HCEC 1CT (cell line): ENCODE results near the gene CD163.
"Not testable (repeated sequence)": the region's sequence is repeated elsewhere in the genome, so short reads cannot be mapped to it uniquely, and the experiment has no call there.

Experiments
- DNase-seq: peaks from one replicate; pipeline ENCODE4 v3.0.0-alpha.2; 2017

Gene CD163

GRCh38 chr12:7503686-7504415 lies at the start of gene CD163:
Gene CD163, minus strand, starts transcription at chr12:7503777. Its CDS starts 87 bp downstream, at chr12:7503690.
- no peak for DNase-seq

GRCh38 chr12:7542813-7543212 lies 39.2 kb upstream of the CD163 start:
- peak; percentile 63 for DNase-seq

DNA sequence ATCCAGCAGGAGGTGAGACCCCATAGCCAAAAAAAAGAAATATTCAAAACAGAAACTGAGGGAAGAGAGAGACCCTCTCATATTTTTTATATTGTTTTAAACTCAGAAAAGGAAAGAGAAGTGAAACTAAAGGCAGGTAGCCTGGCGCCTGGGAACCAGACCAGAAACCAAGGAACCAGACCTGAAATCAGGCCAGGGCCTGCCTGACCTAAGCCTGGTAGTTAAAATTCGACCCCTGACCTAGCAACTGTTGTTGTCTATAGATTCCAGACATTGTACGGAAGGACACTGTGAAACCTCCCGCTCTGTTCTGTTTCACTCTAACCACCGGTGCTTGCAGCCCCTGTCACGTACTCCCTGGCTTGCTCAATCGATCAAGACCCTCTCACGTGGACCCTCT lies 38.5 kb upstream of the CD163 start:
- DNase-seq = no peak

GRCh38 chr12:7514416-7514815 lies 10.8 kb upstream of the CD163 start:
- DNase-seq = no peak

DNA sequence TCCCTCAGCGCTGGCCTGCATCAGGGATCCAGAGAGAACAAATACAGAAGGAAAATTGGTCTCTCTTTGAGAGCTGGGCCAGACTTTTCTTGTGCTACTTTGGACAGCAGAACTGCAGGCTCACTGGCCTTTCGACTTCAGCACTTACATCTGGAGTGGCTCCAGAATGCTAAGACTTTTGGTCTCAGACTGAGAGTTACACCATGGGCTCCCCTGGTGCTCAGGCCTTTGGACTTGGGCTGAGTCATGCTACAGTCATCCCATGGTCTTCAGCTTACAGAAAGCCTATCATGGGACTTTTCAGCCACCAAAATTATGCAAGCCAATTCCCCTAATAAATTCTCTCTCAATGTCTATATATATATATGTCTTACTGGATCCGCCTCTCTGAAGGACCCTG lies 9.0 kb upstream of the CD163 start:
- peak; percentile 97 for DNase-seq

- not testable (repeated sequence) for DNase-seq
Measured at GRCh38 chr12:7509793-7510470, 6.4 kb upstream of the CD163 start.

DNA sequence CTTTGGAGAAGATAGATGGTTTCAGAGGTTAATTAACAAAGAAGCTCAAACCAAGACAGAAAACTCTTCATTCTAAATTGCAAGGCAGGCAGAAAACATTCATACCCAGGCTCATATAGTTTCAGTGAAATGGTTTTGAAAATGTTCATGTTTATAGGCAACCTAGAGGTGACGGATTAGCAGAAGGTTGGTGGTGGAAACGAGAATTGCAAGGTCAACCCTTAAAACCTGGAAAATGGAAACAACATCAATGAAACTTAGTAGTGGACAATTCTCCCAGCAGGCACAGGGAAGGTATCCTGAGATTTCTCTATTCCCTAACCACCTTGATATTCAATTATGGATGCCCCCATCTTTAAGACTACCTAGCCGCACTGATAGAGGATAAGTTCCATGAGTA lies 965 bp downstream of the CD163 start:
- DNase-seq = no peak

DNA sequence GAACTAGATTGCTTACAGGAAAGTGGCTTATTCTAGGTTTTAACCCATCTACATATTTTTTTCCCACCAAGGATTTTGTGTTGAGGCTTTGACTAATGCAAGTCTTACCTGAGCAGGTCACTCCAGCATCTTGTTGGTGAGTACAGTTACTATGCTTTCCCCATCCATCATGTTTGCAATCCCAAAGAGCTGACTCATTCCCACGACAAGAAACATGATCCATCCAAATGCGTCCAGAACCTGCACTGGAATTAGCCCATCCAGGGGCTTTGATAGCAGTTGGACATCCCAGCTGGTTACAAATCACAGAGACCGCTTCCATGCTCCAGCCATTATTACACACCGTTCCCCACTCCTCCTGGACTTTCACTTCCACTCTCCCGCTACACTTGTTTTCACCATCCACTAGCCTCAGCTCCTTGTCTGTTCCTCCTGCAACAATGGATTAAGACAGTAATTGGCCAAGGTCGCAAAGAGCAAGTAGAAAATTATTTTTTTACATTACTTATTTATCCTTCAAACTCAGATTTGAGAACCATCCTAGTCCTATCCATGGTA lies 2.5 kb downstream of the CD163 start:
- DNase-seq = peak; percentile 65

DNA sequence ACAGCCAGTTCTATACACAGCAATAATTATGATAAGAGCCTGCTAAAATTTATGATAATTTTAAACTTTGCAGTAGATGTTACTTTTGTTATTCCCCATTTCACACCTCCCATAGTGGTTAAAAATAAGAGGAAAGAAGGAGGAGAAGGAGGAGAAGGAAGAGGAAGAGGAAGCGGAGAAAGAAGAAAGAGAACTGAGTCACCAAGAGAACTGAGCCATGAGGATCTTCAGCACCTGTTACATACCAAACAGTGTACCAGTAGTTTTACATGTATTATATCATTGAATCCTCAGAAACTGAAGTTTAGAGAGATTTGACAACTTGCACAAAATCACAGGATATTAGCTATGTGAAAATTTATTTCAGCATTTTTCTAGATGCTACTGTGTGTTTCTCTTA lies 3.9 kb downstream of the CD163 start:
- DNase-seq = no peak

- DNase-seq = peak; percentile 94
Measured at GRCh38 chr12:7498809-7499208, 4.8 kb downstream of the CD163 start.

- peak; percentile 63 for DNase-seq
Measured at GRCh38 chr12:7497661-7498060, 5.9 kb downstream of the CD163 start.

DNA sequence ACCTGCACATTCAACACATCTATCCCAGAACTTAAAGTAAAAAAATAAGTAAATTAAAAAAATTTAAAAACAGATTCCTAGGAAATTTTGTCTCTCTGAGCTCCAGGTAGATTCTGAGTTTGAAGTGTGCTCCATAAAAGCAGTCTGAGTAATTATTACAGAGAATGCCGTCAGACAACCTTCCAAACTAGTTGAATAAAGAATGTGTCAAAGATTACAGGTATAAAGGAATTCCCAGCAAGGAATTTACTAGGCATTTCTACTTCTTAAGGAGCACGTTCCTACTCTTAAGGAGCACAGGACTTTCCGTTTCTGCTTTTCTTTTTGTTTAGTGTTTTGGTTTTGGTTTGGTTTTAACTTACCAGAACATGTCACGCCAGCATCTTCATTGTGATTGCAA lies 7.1 kb downstream of the CD163 start:
- no peak for DNase-seq

GRCh38 chr12:7495136-7495535 lies 8.4 kb downstream of the CD163 start:
- DNase-seq = no peak

GRCh38 chr12:7493006-7493405 lies 10.6 kb downstream of the CD163 start:
- no peak for DNase-seq

DNA sequence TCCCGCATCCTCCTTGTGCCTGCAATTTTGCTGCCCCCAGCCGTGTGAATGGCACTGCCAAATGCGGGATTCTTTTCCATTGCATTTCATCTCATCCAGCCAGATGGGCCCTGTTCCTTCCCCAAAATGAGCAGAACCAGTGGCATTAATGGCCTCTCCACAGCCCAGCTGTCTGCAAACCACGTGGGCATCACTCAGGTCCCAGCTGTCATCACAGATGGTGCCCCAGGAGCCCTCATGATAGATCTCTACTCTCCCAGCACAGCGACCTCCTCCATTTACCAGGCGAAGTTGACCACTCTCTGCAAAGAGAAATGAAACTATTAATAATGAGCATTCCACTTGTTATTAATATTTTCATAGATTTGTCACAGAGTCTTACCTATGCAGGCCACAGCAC lies 17.1 kb downstream of the CD163 start:
- no peak for DNase-seq

DNA sequence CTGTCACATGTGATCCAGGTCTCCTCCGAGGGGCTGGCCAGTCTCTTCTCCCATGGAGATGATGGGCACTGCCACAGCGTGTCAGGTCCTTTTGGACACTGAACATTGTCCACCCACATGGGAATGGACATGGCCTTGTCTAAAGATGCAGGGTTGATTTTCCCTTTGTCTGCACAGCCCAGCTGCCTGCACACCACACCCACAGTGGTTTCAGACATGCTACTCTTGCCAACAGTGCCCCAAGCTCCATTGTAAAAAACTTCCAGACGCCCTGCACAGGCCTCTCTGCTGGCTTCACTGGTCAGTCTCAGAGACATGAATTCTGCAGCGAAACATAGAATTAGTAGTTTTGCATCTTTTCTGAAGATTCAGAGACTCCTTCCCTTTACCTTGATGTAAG lies 18.5 kb downstream of the CD163 start:
- DNase-seq = no peak

DNA sequence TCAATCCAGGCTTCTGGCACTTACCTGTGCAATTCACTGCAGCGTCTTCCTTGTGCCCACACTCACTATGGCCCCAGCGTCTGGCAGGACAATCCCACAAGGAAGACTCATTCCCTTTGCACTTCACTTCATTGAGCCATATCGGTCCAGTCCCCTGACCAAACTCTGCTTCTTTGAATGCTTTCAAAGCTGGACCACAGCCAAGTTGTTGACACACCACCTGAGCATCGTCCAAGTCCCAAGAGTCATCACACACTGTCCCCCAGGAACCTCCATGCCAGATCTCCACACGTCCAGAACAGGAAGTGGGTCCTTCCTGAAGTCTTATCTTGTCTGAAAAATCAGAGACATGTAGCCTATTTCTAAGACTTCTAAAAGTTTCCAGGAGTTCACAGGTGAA lies 20.2 kb downstream of the CD163 start:
- DNase-seq = no peak

- no peak for DNase-seq
Measured at GRCh38 chr12:7479771-7480170, 23.8 kb downstream of the CD163 start.

- no peak for DNase-seq
Measured at GRCh38 chr12:7472060-7472459, 31.5 kb downstream of the CD163 start.

DNA sequence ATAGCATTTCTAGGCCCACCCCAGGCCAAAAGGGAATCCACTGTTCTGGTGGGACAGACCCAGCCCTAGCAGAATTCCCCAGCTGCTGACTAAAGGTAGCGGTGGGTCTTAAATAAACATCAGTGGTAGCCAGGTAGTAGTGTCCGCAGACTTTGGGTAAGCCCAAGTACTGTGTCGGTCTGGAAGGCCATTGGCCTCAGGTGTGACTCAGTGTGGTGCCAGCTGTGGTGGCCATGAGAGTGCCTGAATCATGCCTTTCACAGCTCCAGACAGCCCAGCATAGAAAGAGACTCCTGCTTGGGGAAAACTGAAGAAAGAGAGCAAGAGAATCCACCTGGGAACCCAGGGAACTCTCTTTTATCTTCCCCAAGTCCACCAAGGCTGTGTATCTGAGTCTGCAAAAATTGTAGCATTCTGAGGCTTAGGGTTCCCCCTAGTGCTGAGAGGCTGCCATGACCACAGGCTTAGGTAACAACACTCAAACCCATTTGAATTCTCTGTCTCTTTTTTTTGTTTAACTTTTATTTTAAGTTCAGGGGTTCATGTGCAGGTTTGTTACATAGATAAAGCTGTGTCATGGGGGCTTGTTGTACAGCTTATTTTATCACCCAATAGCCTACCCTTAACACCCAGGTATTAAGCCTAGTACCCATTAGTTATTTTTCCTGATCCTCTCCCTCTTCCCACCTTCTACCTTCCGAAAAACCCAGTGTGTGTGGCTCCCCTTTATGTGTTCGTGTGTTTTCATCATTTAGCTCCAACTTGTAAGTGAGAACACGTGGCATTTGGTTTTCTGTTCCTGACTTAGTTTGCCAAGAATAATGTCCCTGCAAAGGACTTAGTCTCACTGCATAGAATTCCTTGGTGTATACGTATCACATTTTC lies 43.0 kb downstream of the CD163 start:
- peak; percentile 39 for DNase-seq

GRCh38 chr12:7459973-7460372 lies 43.6 kb downstream of the CD163 start:
- no peak for DNase-seq

GRCh38 chr12:7451756-7452155 lies 51.8 kb downstream of the CD163 start:
- no peak for DNase-seq

GRCh38 chr12:7450667-7451066 lies 52.9 kb downstream of the CD163 start:
- DNase-seq = no peak
